ENCODE data around the gene OGFOD2. TPM values are rescaled to one million over a fixed set of nuclear protein-coding genes. Genes with fewer than 3 reads are reported as not detected.

Gene OGFOD2
- total RNA-seq, 1 experiment from 2014 or later: 17.5 TPM

- BruUV-seq (replicated peaks): no TSS peak
- peaks cover 5% of the 10 kb centered on the region for H3K4me1 Mint-ChIP-seq (ENCODE audit: insufficient read depth, unreplicated experiment)
- intact Hi-C loops (cut with micrococcal nuclease): no loop called here
- H3K9me3 Mint-ChIP-seq (ENCODE audit: unreplicated experiment): no peaks in the 10 kb centered on the region
- DNase-seq (ENCODE audit: unreplicated experiment): no peak
- H3K36me3 Mint-ChIP-seq (ENCODE audit: insufficient read depth, unreplicated experiment): peaks cover 22% of the 10 kb centered on the region
- H3K27me3 Mint-ChIP-seq (ENCODE audit: insufficient read depth, unreplicated experiment): no peaks in the 10 kb centered on the region
- no peak for TF ChIP-seq CTCF (IDR thresholded peaks at IDR 0.05; ENCODE audit: unreplicated experiment)
- CTCF ChIA-PET: interaction anchor here (0.9 kb wide), 1 partner anchor 251 kb away, joined by 5 read pairs; no protein-coding TSS in a partner anchor
- no peak overlapping the region for H3K4me3 Mint-ChIP-seq (ENCODE audit: unreplicated experiment)
- no peak overlapping the region for H3K27ac Mint-ChIP-seq (ENCODE audit: low read depth, unreplicated experiment)
- POLR2A ChIA-PET: no interaction called here
Observed at GRCh38 chr12:122987086-122987951, 12.3 kb downstream of the OGFOD2 start.

- TF ChIP-seq CTCF (IDR thresholded peaks at IDR 0.05; ENCODE audit: unreplicated experiment): no peak
- peaks cover 16% of the 10 kb centered on the region for H3K36me3 Mint-ChIP-seq (ENCODE audit: insufficient read depth, unreplicated experiment)
- ChIA-PET CTCF (interaction anchor here (0.9 kb wide), 1 partner anchor 251 kb away, joined by 5 read pairs; no protein-coding TSS in a partner anchor), POLR2A (no interaction called here)
- no TSS peak for BruUV-seq (replicated peaks)
- H3K4me3 Mint-ChIP-seq (ENCODE audit: unreplicated experiment): no peak overlapping the region
- no peak for DNase-seq (ENCODE audit: unreplicated experiment)
- H3K27ac Mint-ChIP-seq (ENCODE audit: low read depth, unreplicated experiment): no peak overlapping the region
- no peaks in the 10 kb centered on the region for H3K9me3 Mint-ChIP-seq (ENCODE audit: unreplicated experiment)
- H3K4me1 Mint-ChIP-seq (ENCODE audit: insufficient read depth, unreplicated experiment): peaks cover 4% of the 10 kb centered on the region
- no peaks in the 10 kb centered on the region for H3K27me3 Mint-ChIP-seq (ENCODE audit: insufficient read depth, unreplicated experiment)
- intact Hi-C loops (cut with micrococcal nuclease): no loop called here
Observed at GRCh38 chr12:122988036-122988435, 13.0 kb downstream of the OGFOD2 start.

- intact Hi-C loops (cut with micrococcal nuclease): no loop called here
- Mint-ChIP-seq H3K4me3 (ENCODE audit: unreplicated experiment) (no peak overlapping the region), H3K9me3 (ENCODE audit: unreplicated experiment) (no peaks in the 10 kb centered on the region), H3K27ac (ENCODE audit: low read depth, unreplicated experiment) (no peak overlapping the region), H3K36me3 (ENCODE audit: insufficient read depth, unreplicated experiment) (peaks cover 9% of the 10 kb centered on the region), H3K4me1 (ENCODE audit: insufficient read depth, unreplicated experiment) (no peaks in the 10 kb centered on the region), H3K27me3 (ENCODE audit: insufficient read depth, unreplicated experiment) (no peaks in the 10 kb centered on the region)
- TF ChIP-seq CTCF (IDR thresholded peaks at IDR 0.05; ENCODE audit: unreplicated experiment): no peak
- DNase-seq (ENCODE audit: unreplicated experiment): no peak
- ChIA-PET POLR2A (interaction anchor here (0.6 kb wide), 1 partner anchor 669 kb away, joined by 3 read pairs; no protein-coding TSS in a partner anchor), CTCF (interaction anchor here (0.6 to 0.7 kb wide), 2 partner anchors 133 to 164 kb away, joined by 3 read pairs; no protein-coding TSS in a partner anchor)
- no TSS peak for BruUV-seq (replicated peaks)
Observed at GRCh38 chr12:122988612-122989212, 13.7 kb downstream of the OGFOD2 start.

GRCh38 chr12:122989225-122989839 lies 14.3 kb downstream of the OGFOD2 start:
- H3K4me3 Mint-ChIP-seq (ENCODE audit: unreplicated experiment): no peak overlapping the region
- H3K27me3 Mint-ChIP-seq (ENCODE audit: insufficient read depth, unreplicated experiment): no peaks in the 10 kb centered on the region
- no peaks in the 10 kb centered on the region for H3K9me3 Mint-ChIP-seq (ENCODE audit: unreplicated experiment)
- no peaks in the 10 kb centered on the region for H3K4me1 Mint-ChIP-seq (ENCODE audit: insufficient read depth, unreplicated experiment)
- POLR2A ChIA-PET: no interaction called here
- intact Hi-C loops (cut with micrococcal nuclease): no loop called here
- no TSS peak for BruUV-seq (replicated peaks)
- no peak for TF ChIP-seq CTCF (IDR thresholded peaks at IDR 0.05; ENCODE audit: unreplicated experiment)
- no peak for DNase-seq (ENCODE audit: unreplicated experiment)
- CTCF ChIA-PET: interaction anchor here (0.5 to 0.7 kb wide), 3 partner anchors 134 to 1801 kb away, joined by 3 to 4 read pairs (median 3); no protein-coding TSS in a partner anchor
- peaks cover 5% of the 10 kb centered on the region for H3K36me3 Mint-ChIP-seq (ENCODE audit: insufficient read depth, unreplicated experiment)
- H3K27ac Mint-ChIP-seq (ENCODE audit: low read depth, unreplicated experiment): no peak overlapping the region

Data from MCF 10A (cell line).